K562 (cell line): ENCODE measurements around the gene CTXN1. TPM values are rescaled to one million over a fixed set of nuclear protein-coding genes. Genes with fewer than 3 reads are reported as not detected.

Source experiments
- ATAC-seq: fragments of 200-7000 bp; cut with Tn5 transposase; 3 replicates; pipeline ENCODE4 v1.9.1; 2020; ENCODE audit warnings: moderate library complexity
- BruUV-seq: library from RNA; stranded (reverse); fragments of 400-500 nt; replicated peaks from 2 replicates; lab custom pipeline; 2021; lab: Mats Ljungman, UMichigan
- CTCF ChIA-PET: fragments of 300-600 bp; formaldehyde crosslinking; extraction: SDS; loops from one replicate; lab custom pipeline; 2021; ENCODE audit warnings: low intra/inter-chr PET ratio; lab: Yijun Ruan, JAX
- POLR2A ChIA-PET: fragments of 300-600, 350-650 bp; sonication (Branson Sonifier 250); formaldehyde crosslinking; extraction: SDS; loops from one replicate; lab custom pipeline; 2021; ENCODE audit warnings: antibody characterized with exemption, inconsistent platforms; lab: Yijun Ruan, JAX
- DNase-seq, 4 experiments: peaks; one replicate each; pipeline versions ENCODE4 v3.0.0 to v3.0.0-alpha.2; 2011 to 2018; ENCODE audit warnings: low spot score in 3 of 4, mixed read lengths in 3 of 4; ENCODE audit errors: extremely low read depth in 1 of 4
- FAIRE-seq: peaks from 2 replicates; lab custom pipeline; 2011; peaks lifted over from hg19 to GRCh38; lab: Jason Lieb, UNC
- H2AFZ ChIP-seq: 2 replicates; pipeline ENCODE4 v1.6.0; 2011; ENCODE audit warnings: low read depth, low read length, control low read depth, inconsistent platforms
- H3K27ac ChIP-seq: fragments of 200-600 bp; 3 replicates; pipeline ENCODE4 v1.8.0; 2011; ENCODE audit warnings: low read depth, mild to moderate bottlenecking, control low read depth, inconsistent platforms, low read length, moderate library complexity, mixed read lengths; ENCODE audit errors: extremely low read depth
- H3K27me3 ChIP-seq, 2 experiments: fragments of 300-600 bp in 1 of 2; 2 replicates in 1 of 2; 3 replicates in 1 of 2; pipeline versions ENCODE4 v1.6.0 to v1.8.0; 2011; ENCODE audit warnings: inconsistent platforms in 2 of 2, low read length in 2 of 2, mild to moderate bottlenecking in 1 of 2, mixed read lengths in 1 of 2, moderate library complexity in 1 of 2; ENCODE audit not compliant: control insufficient read depth in 2 of 2, insufficient read depth in 2 of 2
- H3K36me3 ChIP-seq: fragments of 300-600 bp; 3 replicates; pipeline ENCODE4 v1.8.0; 2011; ENCODE audit warnings: mild to moderate bottlenecking, low read length, inconsistent platforms; ENCODE audit not compliant: control insufficient read depth, insufficient read depth
- H3K4me1 ChIP-seq, 2 experiments: fragments of 200-600 bp in 1 of 2; replicated peaks in 1 of 2; 2 replicates in 1 of 2; 3 replicates in 1 of 2; pipeline versions ENCODE4 v1.5.1 to v1.8.0; 2011; ENCODE audit warnings: inconsistent platforms in 2 of 2, low read length in 2 of 2, mild to moderate bottlenecking in 1 of 2, mixed read lengths in 1 of 2, moderate library complexity in 1 of 2; ENCODE audit not compliant: control insufficient read depth in 2 of 2, insufficient read depth in 2 of 2
- H3K4me2 ChIP-seq: 2 replicates; pipeline ENCODE4 v1.6.1; 2011; ENCODE audit warnings: low read length, control low read depth, inconsistent platforms, mixed read lengths; ENCODE audit not compliant: insufficient read depth
- H3K4me3 ChIP-seq: fragments of 200-600 bp; sonication (generic), shearing (Covaris generic); 2 replicates; pipeline ENCODE4 v1.5.1; 2016; ENCODE audit warnings: control low read depth, inconsistent platforms
- H3K79me2 ChIP-seq: fragments of 200-600 bp; 3 replicates; pipeline ENCODE4 v1.8.0; 2011; ENCODE audit warnings: low read length, inconsistent platforms; ENCODE audit not compliant: control insufficient read depth, insufficient read depth
- H3K9ac ChIP-seq, 2 experiments: 2 replicates each; pipeline versions ENCODE4 v1.6.0 to v1.6.1; 2011; ENCODE audit warnings: low read depth in 2 of 2, low read length in 2 of 2, control low read depth in 1 of 2, inconsistent platforms in 1 of 2, mild to moderate bottlenecking in 1 of 2, mixed read lengths in 1 of 2; ENCODE audit not compliant: insufficient read depth in 1 of 2
- H3K9me1 ChIP-seq: one replicate; pipeline ENCODE4 v1.6.0; 2011; ENCODE audit warnings: inconsistent platforms, mild to moderate bottlenecking, low read length, moderate library complexity; ENCODE audit not compliant: control insufficient read depth, insufficient read depth
- H3K9me3 ChIP-seq: replicated peaks from 2 replicates; pipeline ENCODE4 v1.5.1; 2011; ENCODE audit warnings: low read depth, low read length, inconsistent platforms; ENCODE audit not compliant: control insufficient read depth, insufficient read depth
- H4K20me1 ChIP-seq: replicated peaks from 2 replicates; pipeline ENCODE4 v1.6.1; 2011; ENCODE audit warnings: low read length, inconsistent platforms, mixed read lengths; ENCODE audit not compliant: control insufficient read depth, insufficient read depth
- CREB1 ChIP-seq, 2 experiments: sonication (generic) in 1 of 2; formaldehyde crosslinking in 1 of 2; IDR thresholded peaks; 2 replicates each; pipeline versions ENCODE4 v1.6.1 to v1.8.0; 2012 to 2022; ENCODE audit warnings: inconsistent platforms in 1 of 2, mild to moderate bottlenecking in 1 of 2, missing genetic modification reagents in 1 of 2, moderate library complexity in 1 of 2
- CREM ChIP-seq: IDR thresholded peaks from 2 replicates; pipeline ENCODE4 v1.6.1; 2014; ENCODE audit warnings: antibody characterized with exemption, low read depth
- DIDO1 ChIP-seq: fragments of 450-650 bp; IDR thresholded peaks from 2 replicates; pipeline ENCODE4 v1.6.1; 2016; ENCODE audit warnings: low read depth, missing biosample characterization, missing genetic modification characterization
- FOS ChIP-seq: IDR thresholded peaks from 3 replicates; pipeline ENCODE4 v1.6.1; 2011; ENCODE audit not compliant: insufficient read length; ENCODE audit errors: extremely low read depth
- HCFC1 ChIP-seq: IDR thresholded peaks from 2 replicates; pipeline ENCODE4 v1.6.1; 2012; ENCODE audit warnings: low read depth, low read length, improper control_type of control experiment
- PHB ChIP-seq: fragments of 250-450 bp; sonication (Bioruptor Pico); IDR thresholded peaks from 2 replicates; pipeline ENCODE4 v1.5.0; 2021
- POLR3A ChIP-seq: IDR thresholded peaks from 2 replicates; pipeline ENCODE4 v1.6.1; 2011; ENCODE audit warnings: borderline replicate concordance, mild to moderate bottlenecking, moderate library complexity; ENCODE audit not compliant: insufficient read length, insufficient read depth; ENCODE audit errors: extremely low read depth
- RBM25 ChIP-seq: fragments of 200-400 bp; formaldehyde crosslinking; IDR thresholded peaks from 2 replicates; pipeline ENCODE4 v1.6.1; 2018; ENCODE audit warnings: low read length, low read depth, moderate library complexity; ENCODE audit not compliant: severe bottlenecking
- SIN3A ChIP-seq, 2 experiments: fragments of 150-350 bp in 1 of 2; IDR thresholded peaks; 2 replicates each; pipeline ENCODE4 v1.6.1; 2011 to 2016; ENCODE audit warnings: borderline replicate concordance in 2 of 2, low read depth in 2 of 2, low read length in 2 of 2, mild to moderate bottlenecking in 2 of 2, moderate library complexity in 2 of 2; ENCODE audit not compliant: control insufficient read depth in 1 of 2
- TBP ChIP-seq: optimal IDR thresholded peaks from 2 replicates; pipeline ENCODE3; 2011; ENCODE audit warnings: low read depth, low read length, improper control_type of control experiment
- TGIF2 ChIP-seq: sonication (generic); formaldehyde crosslinking; IDR thresholded peaks from 2 replicates; pipeline ENCODE4 v1.8.1; 2022; ENCODE audit warnings: mild to moderate bottlenecking, missing genetic modification reagents, moderate library complexity
- YY1 ChIP-seq, 3 experiments: IDR thresholded peaks; 2 replicates each; pipeline ENCODE4 v1.6.1; 2011; ENCODE audit warnings: low read length in 2 of 3, mild to moderate bottlenecking in 2 of 3, moderate library complexity in 2 of 3, borderline replicate concordance in 1 of 3, control low read depth in 1 of 3, low read depth in 1 of 3; ENCODE audit not compliant: insufficient read depth in 3 of 3, insufficient replicate concordance in 2 of 3, control insufficient read depth in 1 of 3, insufficient read length in 1 of 3; ENCODE audit errors: extremely low read depth in 1 of 3
- ZNF184 ChIP-seq: sonication (generic); formaldehyde crosslinking; IDR thresholded peaks from 2 replicates; pipeline ENCODE4 v1.5.0; 2020; ENCODE audit warnings: missing genetic modification reagents
- ZNF324 ChIP-seq: fragments of 250-450 bp; sonication (Bioruptor Pico); IDR thresholded peaks from 2 replicates; pipeline ENCODE4 v1.4.0; 2020; ENCODE audit warnings: mild to moderate bottlenecking
- ZNF644 ChIP-seq: fragments of 200-800 bp; sonication (Bioruptor generic); IDR thresholded peaks from 2 replicates; pipeline ENCODE4 v1.6.1; 2016; ENCODE audit warnings: low read depth, missing genetic modification characterization, missing compliant biosample characterization
- ZNF766 ChIP-seq: fragments of 200-800 bp; sonication (Bioruptor generic); conservative IDR thresholded peaks from 2 replicates; pipeline ENCODE4 v1.6.1; 2016; ENCODE audit warnings: missing genetic modification characterization, missing compliant biosample characterization
- WGBS: fragments of 100-300 bp; shearing (Covaris generic); methylation state at CpG from one replicate; pipeline ENCODE4 v1.1.6; 2016; ENCODE audit warnings: low coverage, mixed read lengths; ENCODE audit not compliant: insufficient coverage; ENCODE audit errors: missing lambda C conversion rate; 5-methylcytosine and 5-hydroxymethylcytosine counted together
- in situ Hi-C: fragments of 300-500 bp; cut with MboI; formaldehyde crosslinking; loops from 4 replicates; pipeline ENCODE4 v1.15.0; 2018; ENCODE audit warnings: inconsistent platforms, mixed read lengths
- intact Hi-C: fragments of 100-400 bp; cut with micrococcal nuclease; formaldehyde crosslinking; loops from 2 replicates; pipeline ENCODE4 v1.14.2; 2022
- polyA plus RNA-seq, 8 experiments: library from polyadenylated mRNA; depleted of rRNA in 4 of 8; stranded (reverse) in 5 of 8; unstranded in 3 of 8; fragments of >200 nt; fragmentation: Nextera tagmentation in 2 of 8; fragmentation: Illumina TruSeq in 1 of 8; extraction: Ambion mirVana in 2 of 8; extraction: Trizol in 1 of 8; gene quantifications; 2 replicates each; pipeline versions ENCODE4 v1.2.1 to v1.2.3, GENCODE V29; 2011 to 2014; ENCODE audit warnings: inconsistent platforms in 1 of 8, missing spikeins in 1 of 8
- total RNA-seq, 7 experiments: library from RNA; depleted of rRNA in 6 of 7; stranded (reverse); fragments of >200 nt in 6 of 7; fragmentation: Illumina TruSeq in 2 of 7; extraction: Trizol in 2 of 7; gene quantifications; 2 replicates each; pipeline versions ENCODE4 v1.2.1 to v1.2.3, GENCODE V29; 2011 to 2021; ENCODE audit warnings: low replicate concordance in 1 of 7
- TF ChIP-seq, protein P1 (sequence below): fragments of 250-450 bp; sonication (Bioruptor Pico); IDR thresholded peaks from 2 replicates; pipeline ENCODE4 v1.8.0; 2022; ENCODE audit warnings: moderate library complexity, mild to moderate bottlenecking, inconsistent platforms
- TF ChIP-seq, protein P2 (sequence below), 2 experiments: fragments of 250-450 bp in 1 of 2; fragments of 450-650 bp in 1 of 2; sonication (Bioruptor Pico) in 1 of 2; IDR thresholded peaks; 2 replicates each; pipeline versions ENCODE4 v1.6.1 to v1.8.0; 2016 to 2021; ENCODE audit warnings: mild to moderate bottlenecking in 2 of 2, moderate library complexity in 2 of 2, missing compliant biosample characterization in 1 of 2, missing genetic modification characterization in 1 of 2
- TF ChIP-seq, protein P3 (sequence below): fragments of 250-450 bp; sonication (Bioruptor Pico); IDR thresholded peaks from 2 replicates; pipeline ENCODE4 v1.9.0; 2021; ENCODE audit warnings: mild to moderate bottlenecking

Gene CTXN1
- total and polyA plus RNA-seq, 9 of the 15 experiments (the other 6 are each of a cell fraction or from before 2014, with no cell fraction given): 0.15 to 37.4 (median 1.8) TPM; not detected in 2

DNA sequence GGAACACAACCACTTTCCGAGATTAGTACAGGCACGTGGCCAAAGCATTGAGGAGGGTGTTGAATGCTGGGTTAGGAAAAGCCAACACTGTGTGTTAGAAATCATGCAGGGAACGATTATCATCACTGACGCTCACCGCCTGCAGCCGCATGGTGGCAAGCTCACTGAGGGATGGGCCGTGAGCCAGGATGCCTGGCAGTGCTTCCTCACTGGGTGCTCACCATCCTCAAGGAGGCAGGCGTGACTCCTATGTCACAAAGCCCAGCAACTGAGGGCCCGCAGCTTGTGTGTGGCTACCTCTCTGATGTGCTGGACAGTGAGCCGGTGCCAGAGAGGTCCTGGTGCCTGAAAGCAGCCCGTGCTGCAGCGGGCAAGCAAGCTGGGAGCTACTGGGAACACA, 47.9 kb upstream of the CTXN1 start:
- Histone ChIP-seq H3K4me2 (no peak overlapping the region), H3K9me1 (peaks cover 3% of the 10 kb centered on the region), H3K79me2 (peaks cover 11% of the 10 kb centered on the region; the same call in 2 of the 3 replicates), H3K27ac (no peak overlapping the region), H3K4me1 (peaks cover 0 to 7% of the 10 kb centered on the region in 2 experiments; a peak in 1 of 5 replicates), H2AFZ (no peak overlapping the region), H3K9ac (peak overlapping the region in 1 of 2 experiments; percentile 13; a peak in 1 of 4 replicates), H4K20me1 (peaks cover 8% of the 10 kb centered on the region), H3K4me3 (no peak overlapping the region), H3K27me3 (no peaks in the 10 kb centered on the region), H3K9me3 (no peaks in the 10 kb centered on the region), H3K36me3 (peaks cover 84% of the 10 kb centered on the region; the same call in 2 of the 3 replicates)
- BruUV-seq: no TSS peak
- intact Hi-C loops: no loop called here
- no peak for ATAC-seq
- POLR2A ChIA-PET: no interaction called here
- TF ChIP-seq CREM: no peak
- no peak for TF ChIP-seq PHB (CRISPR knock-in tag)
- TF ChIP-seq POLR3A: no peak
- TF ChIP-seq, protein P1, sequence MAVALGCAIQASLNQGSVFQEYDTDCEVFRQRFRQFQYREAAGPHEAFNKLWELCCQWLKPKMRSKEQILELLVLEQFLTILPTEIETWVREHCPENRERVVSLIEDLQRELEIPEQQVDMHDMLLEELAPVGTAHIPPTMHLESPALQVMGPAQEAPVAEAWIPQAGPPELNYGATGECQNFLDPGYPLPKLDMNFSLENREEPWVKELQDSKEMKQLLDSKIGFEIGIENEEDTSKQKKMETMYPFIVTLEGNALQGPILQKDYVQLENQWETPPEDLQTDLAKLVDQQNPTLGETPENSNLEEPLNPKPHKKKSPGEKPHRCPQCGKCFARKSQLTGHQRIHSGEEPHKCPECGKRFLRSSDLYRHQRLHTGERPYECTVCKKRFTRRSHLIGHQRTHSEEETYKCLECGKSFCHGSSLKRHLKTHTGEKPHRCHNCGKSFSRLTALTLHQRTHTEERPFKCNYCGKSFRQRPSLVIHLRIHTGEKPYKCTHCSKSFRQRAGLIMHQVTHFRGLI (CRISPR knock-in tag): no peak
- TF ChIP-seq DIDO1 (tag): no peak
- TF ChIP-seq, protein P2, sequence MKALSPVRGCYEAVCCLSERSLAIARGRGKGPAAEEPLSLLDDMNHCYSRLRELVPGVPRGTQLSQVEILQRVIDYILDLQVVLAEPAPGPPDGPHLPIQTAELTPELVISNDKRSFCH (CRISPR knock-in tag; IDR thresholded peaks at IDR 0.05): no peak
- TF ChIP-seq, protein P2 (tag; IDR thresholded peaks at IDR 0.05): no peak
- no peak for TF ChIP-seq TGIF2 (CRISPR knock-in tag)
- no peak for TF ChIP-seq RBM25
- TF ChIP-seq SIN3A (IDR thresholded peaks at IDR 0.05; ENCODE audit: borderline replicate concordance in 2 of 2, control insufficient read depth in 1 of 2, low read depth in 2 of 2, low read length in 2 of 2): no peak
- TF ChIP-seq, protein P3, sequence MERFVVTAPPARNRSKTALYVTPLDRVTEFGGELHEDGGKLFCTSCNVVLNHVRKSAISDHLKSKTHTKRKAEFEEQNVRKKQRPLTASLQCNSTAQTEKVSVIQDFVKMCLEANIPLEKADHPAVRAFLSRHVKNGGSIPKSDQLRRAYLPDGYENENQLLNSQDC (CRISPR knock-in tag): no peak
- no peak for TF ChIP-seq ZNF644 (tag)
- no peak for TF ChIP-seq YY1 (IDR thresholded peaks at IDR 0.05; ENCODE audit: borderline replicate concordance in 1 of 3, control insufficient read depth in 1 of 3, extremely low read depth in 1 of 3, insufficient read depth in 3 of 3, insufficient read length in 1 of 3, insufficient replicate concordance in 2 of 3, low read depth in 1 of 3, low read length in 2 of 3)
- TF ChIP-seq ZNF324 (CRISPR knock-in tag): no peak
- TF ChIP-seq TBP: no peak
- no peak for TF ChIP-seq ZNF766 (CRISPR knock-in tag)
- no peak for TF ChIP-seq HCFC1
- TF ChIP-seq FOS: no peak
- TF ChIP-seq CREB1 (IDR thresholded peaks at IDR 0.05): no peak
- no peak for TF ChIP-seq CREB1 (CRISPR knock-in tag; IDR thresholded peaks at IDR 0.05)
- no peak for TF ChIP-seq ZNF184
- DNase-seq: no peak
- WGBS: 95% methylated on average over 12 of the region's 12 CpGs
- no peak for FAIRE-seq
- CTCF ChIA-PET: no interaction called here
- in situ Hi-C loops: no loop called here
